ENCODE data around the gene ASPHD2.
A peak's percentile ranks its signal among the peaks of the same experiment; 100 is the strongest.

ASPHD2 gene

GRCh38 chr22:26474682-26475081 lies 45.6 kb downstream of the ASPHD2 start:
- TF ChIP-seq TSHZ2 (CRISPR knock-in tag; IDR thresholded peaks at IDR 0.05) (no peak), TCF4 (CRISPR knock-in tag; IDR thresholded peaks at IDR 0.05; ENCODE audit: borderline replicate concordance) (no peak), ARNTL (CRISPR knock-in tag; IDR thresholded peaks at IDR 0.05; ENCODE audit: borderline replicate concordance, low read depth) (no peak), ISL1 (CRISPR knock-in tag; IDR thresholded peaks at IDR 0.05) (no peak), BACH2 (CRISPR knock-in tag; IDR thresholded peaks at IDR 0.05; ENCODE audit: borderline replicate concordance) (no peak), ZFP30 (CRISPR knock-in tag; IDR thresholded peaks at IDR 0.05) (no peak), ZFP3 (CRISPR knock-in tag; IDR thresholded peaks at IDR 0.05) (no peak)
- no peak for ATAC-seq

DNA sequence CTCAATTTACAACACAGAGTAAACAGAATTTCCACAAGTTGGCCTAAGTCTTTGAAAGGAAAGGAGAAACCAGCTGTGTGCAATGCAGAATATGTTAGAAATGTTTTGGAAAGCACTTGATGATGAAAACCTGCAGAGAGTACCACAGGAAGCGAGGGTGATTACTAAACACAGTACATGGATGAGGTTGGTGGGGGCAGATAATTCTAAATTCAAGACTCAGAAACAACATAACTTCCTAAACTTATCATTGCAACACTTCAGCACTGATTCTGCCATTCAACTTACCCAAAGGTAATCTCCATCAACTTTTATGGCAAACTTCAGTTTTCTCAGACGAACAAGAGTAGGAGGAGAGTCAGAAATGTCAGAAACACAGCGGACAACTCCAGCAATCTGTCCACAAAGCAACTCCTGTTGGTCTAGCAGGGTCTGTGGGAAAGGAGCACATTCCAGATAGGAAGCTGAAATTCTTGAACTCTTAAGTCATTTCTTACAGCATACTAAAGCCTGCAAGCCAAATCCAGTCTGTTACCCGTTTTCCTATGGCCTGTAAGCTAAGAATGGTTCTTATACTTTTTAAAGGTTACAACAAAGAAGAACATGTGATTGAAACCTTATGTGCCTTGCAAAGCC lies 47.8 kb downstream of the ASPHD2 start:
- TF ChIP-seq ZC3H10 (CRISPR knock-in tag; IDR thresholded peaks at IDR 0.05) (no peak), ZNF565 (CRISPR knock-in tag; conservative IDR thresholded peaks at IDR 0.05; ENCODE audit: low read depth) (no peak), PPARA (CRISPR knock-in tag; IDR thresholded peaks at IDR 0.05; ENCODE audit: borderline replicate concordance) (no peak), GLIS3 (CRISPR knock-in tag; IDR thresholded peaks at IDR 0.05) (no peak)
- TF ChIP-seq, protein P1, sequence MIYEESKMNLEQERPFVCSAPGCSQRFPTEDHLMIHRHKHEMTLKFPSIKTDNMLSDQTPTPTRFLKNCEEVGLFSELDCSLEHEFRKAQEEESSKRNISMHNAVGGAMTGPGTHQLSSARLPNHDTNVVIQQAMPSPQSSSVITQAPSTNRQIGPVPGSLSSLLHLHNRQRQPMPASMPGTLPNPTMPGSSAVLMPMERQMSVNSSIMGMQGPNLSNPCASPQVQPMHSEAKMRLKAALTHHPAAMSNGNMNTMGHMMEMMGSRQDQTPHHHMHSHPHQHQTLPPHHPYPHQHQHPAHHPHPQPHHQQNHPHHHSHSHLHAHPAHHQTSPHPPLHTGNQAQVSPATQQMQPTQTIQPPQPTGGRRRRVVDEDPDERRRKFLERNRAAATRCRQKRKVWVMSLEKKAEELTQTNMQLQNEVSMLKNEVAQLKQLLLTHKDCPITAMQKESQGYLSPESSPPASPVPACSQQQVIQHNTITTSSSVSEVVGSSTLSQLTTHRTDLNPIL (CRISPR knock-in tag; IDR thresholded peaks at IDR 0.05; ENCODE audit: low read depth) = no peak
- ATAC-seq = peak; percentile 21; the same call in 1 of the 3 replicates

GRCh38 chr22:26477341-26477731 lies 48.3 kb downstream of the ASPHD2 start:
- no peak for ATAC-seq
- TF ChIP-seq ZNF70 (CRISPR knock-in tag; IDR thresholded peaks at IDR 0.05) (no peak), CSDC2 (CRISPR knock-in tag; IDR thresholded peaks at IDR 0.05) (no peak), POU6F1 (CRISPR knock-in tag; IDR thresholded peaks at IDR 0.05; ENCODE audit: borderline replicate concordance, low read depth) (no peak), ZNF8 (CRISPR knock-in tag; IDR thresholded peaks at IDR 0.05) (no peak), ESRRG (CRISPR knock-in tag; IDR thresholded peaks at IDR 0.05) (no peak), TCF4 (CRISPR knock-in tag; IDR thresholded peaks at IDR 0.05; ENCODE audit: borderline replicate concordance) (no peak), RARB (CRISPR knock-in tag; IDR thresholded peaks at IDR 0.05) (no peak), ZC3H10 (CRISPR knock-in tag; IDR thresholded peaks at IDR 0.05) (no peak), BACH2 (CRISPR knock-in tag; IDR thresholded peaks at IDR 0.05; ENCODE audit: borderline replicate concordance) (no peak)
- TF ChIP-seq, protein P2, sequence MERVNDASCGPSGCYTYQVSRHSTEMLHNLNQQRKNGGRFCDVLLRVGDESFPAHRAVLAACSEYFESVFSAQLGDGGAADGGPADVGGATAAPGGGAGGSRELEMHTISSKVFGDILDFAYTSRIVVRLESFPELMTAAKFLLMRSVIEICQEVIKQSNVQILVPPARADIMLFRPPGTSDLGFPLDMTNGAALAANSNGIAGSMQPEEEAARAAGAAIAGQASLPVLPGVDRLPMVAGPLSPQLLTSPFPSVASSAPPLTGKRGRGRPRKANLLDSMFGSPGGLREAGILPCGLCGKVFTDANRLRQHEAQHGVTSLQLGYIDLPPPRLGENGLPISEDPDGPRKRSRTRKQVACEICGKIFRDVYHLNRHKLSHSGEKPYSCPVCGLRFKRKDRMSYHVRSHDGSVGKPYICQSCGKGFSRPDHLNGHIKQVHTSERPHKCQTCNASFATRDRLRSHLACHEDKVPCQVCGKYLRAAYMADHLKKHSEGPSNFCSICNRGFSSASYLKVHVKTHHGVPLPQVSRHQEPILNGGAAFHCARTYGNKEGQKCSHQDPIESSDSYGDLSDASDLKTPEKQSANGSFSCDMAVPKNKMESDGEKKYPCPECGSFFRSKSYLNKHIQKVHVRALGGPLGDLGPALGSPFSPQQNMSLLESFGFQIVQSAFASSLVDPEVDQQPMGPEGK (CRISPR knock-in tag; IDR thresholded peaks at IDR 0.05; ENCODE audit: borderline replicate concordance) = no peak

GRCh38 chr22:26479043-26479791 lies 50.2 kb downstream of the ASPHD2 start:
- ATAC-seq = no peak
- TF ChIP-seq, protein P2 (CRISPR knock-in tag; IDR thresholded peaks at IDR 0.05; ENCODE audit: borderline replicate concordance) = no peak
- no peak for TF ChIP-seq POU6F1 (CRISPR knock-in tag; IDR thresholded peaks at IDR 0.05; ENCODE audit: borderline replicate concordance, low read depth)
- TF ChIP-seq TCF4 (CRISPR knock-in tag; IDR thresholded peaks at IDR 0.05; ENCODE audit: borderline replicate concordance) = no peak
- no peak for TF ChIP-seq TSHZ2 (CRISPR knock-in tag; IDR thresholded peaks at IDR 0.05)
- no peak for TF ChIP-seq ZNF70 (CRISPR knock-in tag; IDR thresholded peaks at IDR 0.05)
- no peak for TF ChIP-seq BACH2 (CRISPR knock-in tag; IDR thresholded peaks at IDR 0.05; ENCODE audit: borderline replicate concordance)
- TF ChIP-seq TOX (CRISPR knock-in tag; IDR thresholded peaks at IDR 0.05; ENCODE audit: borderline replicate concordance) = no peak
